K562 (cell line): ENCODE results near the gene TRABD2B.

Source experiments
- EZH2 ChIP-seq: IDR thresholded peaks from 2 replicates; pipeline ENCODE4 v1.6.1; 2012; ENCODE audit warnings: low read depth, mild to moderate bottlenecking, inconsistent platforms, low read length, borderline replicate concordance
- FOXM1 ChIP-seq, 2 experiments: fragments of 450-650 bp in 1 of 2; sonication (generic) in 1 of 2; formaldehyde crosslinking in 1 of 2; IDR thresholded peaks; 2 replicates each; pipeline versions ENCODE4 v1.6.1 to v1.9.0; 2017 to 2022; ENCODE audit warnings: low read depth in 2 of 2, mild to moderate bottlenecking in 2 of 2, missing genetic modification reagents in 1 of 2, moderate library complexity in 1 of 2
- JUND ChIP-seq, 2 experiments: IDR thresholded peaks; 2 replicates in 1 of 2; 3 replicates in 1 of 2; pipeline ENCODE4 v1.6.1; 2011; ENCODE audit warnings: borderline replicate concordance in 2 of 2, low read depth in 2 of 2, low read length in 2 of 2, improper control_type of control experiment in 1 of 2, missing biosample characterization in 1 of 2, missing genetic modification characterization in 1 of 2, missing genetic modification reagents in 1 of 2
- KAT8 ChIP-seq: fragments of 450-650 bp; IDR thresholded peaks from 2 replicates; pipeline ENCODE4 v1.6.1; 2016; ENCODE audit warnings: low read depth, mild to moderate bottlenecking
- MED1 ChIP-seq: sonication (generic); formaldehyde crosslinking; IDR thresholded peaks from 2 replicates; pipeline ENCODE4 v1.8.1; 2023; ENCODE audit warnings: missing genetic modification reagents, borderline replicate concordance
- NCOA6 ChIP-seq: fragments of 450-650 bp; IDR thresholded peaks from 2 replicates; pipeline ENCODE4 v1.6.1; 2017; ENCODE audit warnings: mild to moderate bottlenecking
- SIN3A ChIP-seq, 2 experiments: fragments of 150-350 bp in 1 of 2; IDR thresholded peaks; 2 replicates each; pipeline ENCODE4 v1.6.1; 2011 to 2016; ENCODE audit warnings: borderline replicate concordance in 2 of 2, low read depth in 2 of 2, low read length in 2 of 2, mild to moderate bottlenecking in 2 of 2, moderate library complexity in 2 of 2; ENCODE audit not compliant: control insufficient read depth in 1 of 2
- TCF7L2 ChIP-seq: fragments of 150-350 bp; IDR thresholded peaks from 2 replicates; pipeline ENCODE4 v1.6.1; 2016; ENCODE audit warnings: low read depth, mild to moderate bottlenecking, low read length, moderate library complexity
- ZBTB40 ChIP-seq, 2 experiments: fragments of 450-650 bp in 1 of 2; sonication (generic) in 1 of 2; formaldehyde crosslinking in 1 of 2; IDR thresholded peaks; 2 replicates each; pipeline versions ENCODE4 v1.7.1 to v1.9.0; 2016 to 2022; ENCODE audit warnings: inconsistent platforms in 1 of 2, mild to moderate bottlenecking in 1 of 2, missing genetic modification reagents in 1 of 2
- ZNF398 ChIP-seq: fragments of 250-450 bp; sonication (Bioruptor Pico); IDR thresholded peaks from 2 replicates; pipeline ENCODE4 v1.8.0; 2021; ENCODE audit warnings: moderate library complexity, mild to moderate bottlenecking, inconsistent platforms
- ZNF668 ChIP-seq: fragments of 250-450 bp; sonication (Bioruptor Pico); IDR thresholded peaks from 2 replicates; pipeline ENCODE4 v1.8.0; 2022; ENCODE audit warnings: mild to moderate bottlenecking, inconsistent platforms
- ZNF717 ChIP-seq: fragments of 250-450 bp; sonication (Bioruptor Pico); IDR thresholded peaks from 2 replicates; pipeline ENCODE4 v1.5.0; 2021

GRCh38 chr1:47711184-47711847, 285.9 kb downstream of the TRABD2B start:
- TF ChIP-seq NCOA6: no peak
- no peak for TF ChIP-seq ZNF398
- no peak for TF ChIP-seq SIN3A (IDR thresholded peaks at IDR 0.05; ENCODE audit: borderline replicate concordance in 2 of 2, control insufficient read depth in 1 of 2, low read depth in 2 of 2, low read length in 2 of 2)
- no peak for TF ChIP-seq EZH2
- no peak for TF ChIP-seq TCF7L2
- no peak for TF ChIP-seq FOXM1 (IDR thresholded peaks at IDR 0.05; ENCODE audit: low read depth)
- TF ChIP-seq FOXM1 (CRISPR knock-in tag; IDR thresholded peaks at IDR 0.05; ENCODE audit: low read depth): no peak
- TF ChIP-seq MED1 (CRISPR knock-in tag): no peak
- no peak for TF ChIP-seq KAT8
- TF ChIP-seq JUND (IDR thresholded peaks at IDR 0.05; ENCODE audit: borderline replicate concordance, low read depth, low read length): no peak
- TF ChIP-seq JUND (tag; IDR thresholded peaks at IDR 0.05; ENCODE audit: borderline replicate concordance, low read depth, low read length): no peak
- no peak for TF ChIP-seq ZNF717 (CRISPR knock-in tag)
- no peak for TF ChIP-seq ZBTB40 (IDR thresholded peaks at IDR 0.05)
- TF ChIP-seq ZBTB40 (CRISPR knock-in tag; IDR thresholded peaks at IDR 0.05): no peak
- no peak for TF ChIP-seq ZNF668
